ENCODE data around the gene HIVEP3.

Gene HIVEP3

GRCh38 chr1:41712081-41712480 lies 206.6 kb downstream of the HIVEP3 start:
- H3K4me3 ChIP-seq (ENCODE audit: low read length, poor library complexity, severe bottlenecking), result no peak overlapping the region
- no peaks in the 10 kb centered on the region for H3K27me3 ChIP-seq (ENCODE audit: insufficient read depth, low read length, poor library complexity, severe bottlenecking)
- H3K36me3 ChIP-seq (ENCODE audit: insufficient read depth, low read length), result no peaks in the 10 kb centered on the region
- no peaks in the 10 kb centered on the region for H3K79me2 ChIP-seq (ENCODE audit: insufficient read depth, low read length)
- H2AFZ ChIP-seq (ENCODE audit: low read length), result no peak overlapping the region
- H3K4me1 ChIP-seq (ENCODE audit: insufficient read depth, low read length, poor library complexity, severe bottlenecking), result peaks cover 9% of the 10 kb centered on the region
- no peaks in the 10 kb centered on the region for H3K9me3 ChIP-seq (ENCODE audit: insufficient read depth, low read depth, low read length)
- no peak for TF ChIP-seq EZH2phosphoT487 (IDR thresholded peaks at IDR 0.05; ENCODE audit: borderline replicate concordance)
- TF ChIP-seq CTCF (conservative IDR thresholded peaks at IDR 0.05; ENCODE audit: low read length), result no peak
- H3K4me2 ChIP-seq (ENCODE audit: low read depth, low read length, poor library complexity, severe bottlenecking), result no peak overlapping the region
- no peaks in the 10 kb centered on the region for H3K9me2 ChIP-seq (replicated peaks; ENCODE audit: low read depth, low read length)
- no peaks in the 10 kb centered on the region for H3F3A ChIP-seq (ENCODE audit: low read depth)
- no peak overlapping the region for H3K9ac ChIP-seq (ENCODE audit: low read depth, low read length, poor library complexity, severe bottlenecking)
- no peaks in the 10 kb centered on the region for H4K20me1 ChIP-seq (ENCODE audit: insufficient read depth, low read length, poor library complexity, severe bottlenecking)

DNA sequence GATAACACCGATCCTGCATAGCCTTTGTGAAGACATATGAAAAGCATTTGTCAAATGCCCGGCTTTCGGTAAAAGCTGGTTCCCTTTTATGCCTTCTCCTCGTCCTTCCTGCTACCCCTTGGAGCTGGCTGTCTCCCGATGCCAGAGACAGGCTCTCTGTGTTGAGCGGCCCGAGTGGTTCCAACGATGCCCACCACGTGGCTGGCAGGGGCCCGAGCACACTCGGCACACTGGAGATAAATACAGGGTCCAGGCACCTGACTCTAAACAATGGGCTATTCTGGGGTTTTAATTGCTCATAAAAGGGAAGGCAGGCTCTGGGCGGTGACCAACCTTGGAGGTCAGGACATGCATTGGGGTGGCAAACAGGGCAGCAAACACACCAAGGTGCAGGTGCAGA lies 207.1 kb downstream of the HIVEP3 start:
- H3K36me3 ChIP-seq (ENCODE audit: insufficient read depth, low read length), result no peaks in the 10 kb centered on the region
- H3F3A ChIP-seq (ENCODE audit: low read depth), result no peaks in the 10 kb centered on the region
- H3K9ac ChIP-seq (ENCODE audit: low read depth, low read length, poor library complexity, severe bottlenecking), result no peak overlapping the region
- H3K27me3 ChIP-seq (ENCODE audit: insufficient read depth, low read length, poor library complexity, severe bottlenecking), result no peaks in the 10 kb centered on the region
- H3K4me1 ChIP-seq (ENCODE audit: insufficient read depth, low read length, poor library complexity, severe bottlenecking), result peaks cover 9% of the 10 kb centered on the region
- H2AFZ ChIP-seq (ENCODE audit: low read length), result no peak overlapping the region
- H3K79me2 ChIP-seq (ENCODE audit: insufficient read depth, low read length), result no peaks in the 10 kb centered on the region
- H3K4me3 ChIP-seq (ENCODE audit: low read length, poor library complexity, severe bottlenecking), result no peak overlapping the region
- TF ChIP-seq CTCF (conservative IDR thresholded peaks at IDR 0.05; ENCODE audit: low read length) (no peak), EZH2phosphoT487 (IDR thresholded peaks at IDR 0.05; ENCODE audit: borderline replicate concordance) (no peak)
- H4K20me1 ChIP-seq (ENCODE audit: insufficient read depth, low read length, poor library complexity, severe bottlenecking), result no peaks in the 10 kb centered on the region
- no peak overlapping the region for H3K4me2 ChIP-seq (ENCODE audit: low read depth, low read length, poor library complexity, severe bottlenecking)
- H3K9me2 ChIP-seq (replicated peaks; ENCODE audit: low read depth, low read length), result no peaks in the 10 kb centered on the region
- no peaks in the 10 kb centered on the region for H3K9me3 ChIP-seq (ENCODE audit: insufficient read depth, low read depth, low read length)

DNA sequence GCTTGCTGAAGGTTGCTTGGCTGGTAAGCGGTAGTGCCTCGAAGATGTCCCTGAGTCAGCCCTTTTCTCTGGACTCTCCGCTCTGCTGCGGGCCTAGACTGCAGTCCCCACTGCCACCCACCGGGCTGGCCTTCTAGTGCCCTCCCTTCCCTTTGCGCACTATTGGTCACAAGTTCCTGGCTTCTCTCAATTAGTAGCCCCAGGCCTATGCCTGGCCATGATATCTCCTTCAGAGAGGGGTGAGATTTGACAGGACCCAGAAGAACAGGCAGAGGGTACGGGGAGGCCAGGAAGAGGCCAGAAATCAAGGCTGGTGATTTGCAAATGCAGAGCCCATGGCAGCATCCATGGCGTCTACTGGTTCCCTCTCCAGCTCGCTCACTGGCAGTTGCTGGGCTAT lies 207.7 kb downstream of the HIVEP3 start:
- TF ChIP-seq EZH2phosphoT487 (IDR thresholded peaks at IDR 0.05; ENCODE audit: borderline replicate concordance), result no peak
- no peak for TF ChIP-seq CTCF (conservative IDR thresholded peaks at IDR 0.05; ENCODE audit: low read length)
- H3K4me3 ChIP-seq (ENCODE audit: low read length, poor library complexity, severe bottlenecking), result no peak overlapping the region
- no peaks in the 10 kb centered on the region for H3K27me3 ChIP-seq (ENCODE audit: insufficient read depth, low read length, poor library complexity, severe bottlenecking)
- peaks cover 9% of the 10 kb centered on the region for H3K4me1 ChIP-seq (ENCODE audit: insufficient read depth, low read length, poor library complexity, severe bottlenecking)
- H3K9ac ChIP-seq (ENCODE audit: low read depth, low read length, poor library complexity, severe bottlenecking), result no peak overlapping the region
- H3F3A ChIP-seq (ENCODE audit: low read depth), result no peaks in the 10 kb centered on the region
- no peaks in the 10 kb centered on the region for H3K36me3 ChIP-seq (ENCODE audit: insufficient read depth, low read length)
- H3K9me3 ChIP-seq (ENCODE audit: insufficient read depth, low read depth, low read length), result no peaks in the 10 kb centered on the region
- no peaks in the 10 kb centered on the region for H4K20me1 ChIP-seq (ENCODE audit: insufficient read depth, low read length, poor library complexity, severe bottlenecking)
- H3K4me2 ChIP-seq (ENCODE audit: low read depth, low read length, poor library complexity, severe bottlenecking), result no peak overlapping the region
- H3K79me2 ChIP-seq (ENCODE audit: insufficient read depth, low read length), result no peaks in the 10 kb centered on the region
- no peaks in the 10 kb centered on the region for H3K9me2 ChIP-seq (replicated peaks; ENCODE audit: low read depth, low read length)
- no peak overlapping the region for H2AFZ ChIP-seq (ENCODE audit: low read length)

Measured in Loucy (cell line).